ENCODE measurements around the gene TDRD3.
A peak's percentile ranks its signal among the peaks of the same experiment; 100 is the strongest.

TDRD3 gene

GRCh38 chr13:60575142-60575541 lies 178.1 kb downstream of the TDRD3 start:
- no peak for DNase-seq (ENCODE audit: low spot score)

DNA sequence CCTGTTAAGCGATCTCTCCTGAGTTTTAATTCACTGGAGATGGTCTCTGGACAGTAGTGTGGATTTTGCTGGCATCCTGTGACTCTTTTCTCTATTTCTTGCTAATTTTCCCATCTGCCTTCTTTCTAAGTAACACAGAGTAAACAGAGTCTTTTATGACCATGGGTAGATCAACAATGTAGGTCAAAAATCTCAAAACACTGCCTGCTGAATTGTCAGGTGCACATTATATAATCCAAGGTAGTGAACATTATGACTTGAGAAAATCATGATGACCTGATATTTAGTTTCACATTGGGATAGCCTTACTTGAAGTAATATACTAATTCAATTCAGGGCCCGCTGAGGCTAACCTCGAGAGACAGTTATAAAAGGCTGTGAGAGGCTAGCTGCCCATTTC lies 180.7 kb downstream of the TDRD3 start:
- no peak for DNase-seq (ENCODE audit: low spot score)

DNA sequence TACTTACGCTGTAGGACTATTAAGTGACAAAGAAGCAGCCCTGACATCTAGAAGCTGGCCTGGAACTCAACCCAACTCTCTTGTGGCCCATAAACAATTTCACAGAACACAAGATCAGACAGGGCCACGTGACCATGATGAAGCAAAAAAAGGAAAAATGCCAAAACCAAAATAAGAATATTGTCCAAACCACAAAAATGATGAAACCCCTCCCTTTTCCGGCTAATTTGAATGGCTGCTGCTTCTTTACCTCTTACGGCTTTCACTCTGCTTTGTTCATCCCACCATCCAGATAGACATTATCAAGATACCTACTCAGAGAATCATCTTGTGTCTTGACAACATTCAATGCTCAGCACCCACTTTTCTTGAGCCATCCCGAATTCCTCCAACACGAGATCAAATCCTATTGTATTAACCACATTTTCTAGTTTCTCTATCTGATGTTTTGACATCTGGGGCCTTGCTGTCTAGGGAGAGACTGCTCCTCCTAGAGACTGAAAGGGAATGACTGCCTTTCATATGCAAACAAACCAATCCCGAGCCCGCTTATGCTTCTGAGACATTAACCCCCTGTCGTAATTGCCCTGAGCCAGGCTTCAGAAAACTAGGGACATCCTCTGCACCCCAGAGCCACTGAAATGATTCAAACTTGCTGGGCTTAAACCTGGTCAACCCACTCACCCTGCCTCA lies 186.3 kb downstream of the TDRD3 start:
- DNase-seq (ENCODE audit: low spot score), result peak; percentile 60

GRCh38 chr13:60583911-60584753 lies 187.1 kb downstream of the TDRD3 start:
- DNase-seq (ENCODE audit: low spot score), result peak; percentile 14

DNA sequence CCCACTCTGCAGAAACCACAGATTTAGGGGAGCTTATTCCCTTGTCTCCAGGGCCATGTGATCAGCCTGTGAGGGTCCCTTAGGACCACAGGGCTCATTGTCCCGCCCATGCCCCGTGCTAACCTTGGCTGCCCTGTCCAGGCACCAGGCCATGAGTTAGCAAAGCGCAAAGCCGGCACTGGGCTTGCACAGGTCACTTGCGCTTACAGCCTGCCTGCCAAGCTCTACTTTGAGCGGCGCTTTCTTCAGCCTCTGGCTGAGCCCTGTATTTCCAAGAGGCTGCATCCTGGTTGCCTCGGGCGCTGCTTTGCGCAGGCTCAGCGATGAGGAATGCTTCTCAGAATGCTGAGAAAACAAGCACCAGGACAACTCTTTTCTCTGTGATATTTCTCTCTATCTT lies 188.0 kb downstream of the TDRD3 start:
- no peak for DNase-seq (ENCODE audit: low spot score)

- DNase-seq (ENCODE audit: low spot score), result peak; percentile 10
Measured at GRCh38 chr13:60590800-60591747, 194.1 kb downstream of the TDRD3 start.

- DNase-seq (ENCODE audit: low spot score), result no peak
Measured at GRCh38 chr13:60603049-60603448, 206.0 kb downstream of the TDRD3 start.

DNA sequence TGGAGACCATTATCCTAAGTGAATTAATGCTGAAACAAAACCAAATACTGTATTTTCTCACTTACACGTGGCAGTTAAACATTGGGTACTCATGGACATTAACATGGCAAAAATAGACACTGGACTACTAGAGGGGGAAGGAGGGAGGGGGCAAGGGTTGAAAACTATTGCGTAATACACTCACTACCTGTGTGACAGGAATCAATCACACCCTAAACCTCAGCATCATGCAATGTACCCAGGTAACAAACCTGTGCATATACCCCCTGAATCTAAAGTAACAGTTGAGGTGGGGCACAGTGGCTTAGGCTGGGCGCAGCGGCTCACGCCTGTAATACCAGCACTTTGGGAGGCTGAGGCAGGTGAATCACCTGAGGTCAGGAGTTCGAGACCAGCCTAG lies 207.0 kb downstream of the TDRD3 start:
- no peak for DNase-seq (ENCODE audit: low spot score)

DNA sequence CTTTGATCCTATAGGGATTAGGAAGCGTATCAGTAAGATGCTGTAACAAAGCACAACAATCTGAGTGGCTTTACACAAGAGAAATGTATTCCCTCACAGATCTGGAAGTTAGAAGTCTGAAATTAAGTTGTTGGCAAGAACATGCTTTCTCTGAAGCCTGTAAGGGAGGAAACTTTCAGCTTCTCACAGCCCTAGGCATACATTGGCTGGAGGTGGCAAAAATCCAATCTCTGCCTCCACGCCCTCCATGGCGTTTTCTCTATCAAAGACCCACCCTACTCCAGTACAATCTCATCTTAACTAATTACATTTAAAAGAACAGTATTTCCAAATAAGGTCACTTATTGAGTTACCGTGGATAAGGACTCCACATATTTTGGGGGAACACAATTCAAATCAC lies 211.9 kb downstream of the TDRD3 start:
- DNase-seq (ENCODE audit: low spot score), result no peak

- DNase-seq (ENCODE audit: low spot score), result no peak
Measured at GRCh38 chr13:60611523-60611922, 214.5 kb downstream of the TDRD3 start.

DNA sequence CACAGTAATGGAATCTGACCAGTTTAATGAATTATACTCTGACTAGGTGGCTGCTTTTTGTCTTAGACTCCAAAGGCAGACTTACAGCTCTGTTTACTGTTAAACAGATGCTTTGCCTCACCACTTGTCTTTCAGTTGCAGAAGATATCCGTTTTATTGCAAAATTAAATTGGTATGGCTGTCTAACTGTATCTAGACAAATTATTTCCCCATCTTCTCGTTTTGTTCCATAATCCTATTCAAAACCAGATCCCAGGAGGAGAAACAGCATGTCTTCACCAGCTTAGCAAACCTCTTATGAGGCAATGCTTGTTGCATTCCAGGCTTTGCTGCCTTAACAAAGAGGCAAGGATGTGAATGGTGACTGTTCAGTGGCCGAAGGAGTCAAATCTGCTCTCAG lies 215.6 kb downstream of the TDRD3 start:
- DNase-seq (ENCODE audit: low spot score), result no peak

DNA sequence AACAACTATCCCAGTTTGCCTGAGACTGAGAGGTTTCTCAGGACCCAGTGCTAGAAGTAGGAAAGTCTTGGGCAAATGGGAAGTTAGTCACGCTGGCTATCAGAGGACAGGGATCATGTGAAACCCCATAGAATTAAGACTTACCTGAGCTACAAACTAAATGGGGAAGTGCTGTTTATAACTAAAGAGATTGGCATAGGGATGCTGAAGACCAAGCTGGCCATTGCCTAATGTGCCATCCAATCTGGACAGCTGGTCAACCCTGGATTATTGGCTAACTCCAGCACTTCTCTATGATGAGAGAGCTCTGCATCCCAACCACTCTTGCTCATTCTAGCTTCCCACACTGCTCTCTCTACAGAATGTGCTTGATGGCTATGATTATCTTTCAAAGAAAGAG lies 216.1 kb downstream of the TDRD3 start:
- DNase-seq (ENCODE audit: low spot score), result no peak

DNA sequence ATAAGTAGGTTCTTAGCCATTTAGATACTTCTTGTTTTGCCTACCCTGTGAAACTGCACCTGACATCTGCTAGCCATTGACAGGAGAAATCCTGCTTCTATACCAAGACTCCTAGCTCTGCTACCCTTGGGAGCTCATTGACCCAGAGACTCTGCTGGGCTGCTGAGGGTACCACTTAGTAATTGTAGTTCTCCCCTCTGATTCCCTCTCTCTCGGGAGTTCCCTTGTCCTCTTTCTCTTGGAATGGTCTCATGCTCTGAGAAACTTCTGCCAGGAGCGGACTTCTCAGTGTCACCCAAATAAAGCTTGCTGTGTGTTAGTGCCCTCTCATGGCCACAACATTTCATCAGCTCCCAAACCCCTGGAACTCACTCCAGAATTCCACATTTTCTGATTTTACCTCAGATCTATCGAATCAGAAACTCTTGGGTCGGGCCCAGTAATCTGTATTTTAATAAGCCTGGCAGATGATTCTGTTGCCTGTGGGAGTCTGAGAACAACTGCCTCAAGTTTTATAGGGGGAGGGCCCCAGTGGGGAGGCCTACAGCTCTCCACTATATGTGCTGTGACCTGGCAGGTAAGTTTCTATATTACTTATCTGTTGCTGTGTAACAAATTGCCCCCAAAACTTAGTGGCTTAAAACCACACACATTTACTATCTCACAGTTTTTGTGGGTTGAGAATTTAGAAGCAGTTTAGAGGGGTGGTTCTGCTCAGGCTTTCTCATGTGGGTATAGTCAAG lies 221.1 kb downstream of the TDRD3 start:
- peak; percentile 6 for DNase-seq (ENCODE audit: low spot score)

GRCh38 chr13:60619461-60619860 lies 222.4 kb downstream of the TDRD3 start:
- DNase-seq (ENCODE audit: low spot score), result no peak

DNA sequence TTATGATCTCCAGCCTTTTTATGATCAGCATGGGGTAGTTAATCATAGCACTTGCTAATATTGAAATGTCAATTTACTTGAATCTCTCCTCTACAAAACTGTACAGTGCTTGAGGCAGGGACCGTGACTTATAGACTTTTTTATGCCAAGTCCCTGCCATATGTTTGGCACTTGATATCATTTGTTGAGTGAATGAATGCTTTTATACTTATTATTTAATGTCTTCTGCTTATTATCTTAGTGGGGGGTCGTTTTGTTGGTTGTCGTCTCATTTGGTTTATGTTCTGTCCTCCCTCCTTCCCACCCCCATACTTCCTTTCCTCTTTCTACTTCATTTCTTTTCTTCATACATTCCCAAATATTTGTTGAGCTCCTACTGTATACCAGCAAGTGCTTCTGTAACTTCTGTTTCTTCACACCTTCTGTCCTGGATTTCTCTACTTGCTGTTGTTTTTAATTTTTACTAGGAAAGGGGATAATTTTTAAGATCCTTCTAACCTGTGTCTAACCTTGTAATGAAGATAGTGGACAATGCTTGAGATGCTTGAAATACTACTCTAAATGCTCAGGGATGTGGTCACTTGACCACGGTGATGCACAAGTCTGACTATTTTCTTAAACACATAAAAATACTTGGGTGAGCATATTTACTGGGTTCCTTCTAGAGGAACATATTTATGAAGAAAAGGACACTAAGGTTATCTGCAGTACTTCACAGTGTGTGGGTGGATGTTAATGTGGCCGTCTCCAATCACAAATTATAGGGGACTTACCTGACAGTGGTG lies 223.8 kb downstream of the TDRD3 start:
- no peak for DNase-seq (ENCODE audit: low spot score)

DNA sequence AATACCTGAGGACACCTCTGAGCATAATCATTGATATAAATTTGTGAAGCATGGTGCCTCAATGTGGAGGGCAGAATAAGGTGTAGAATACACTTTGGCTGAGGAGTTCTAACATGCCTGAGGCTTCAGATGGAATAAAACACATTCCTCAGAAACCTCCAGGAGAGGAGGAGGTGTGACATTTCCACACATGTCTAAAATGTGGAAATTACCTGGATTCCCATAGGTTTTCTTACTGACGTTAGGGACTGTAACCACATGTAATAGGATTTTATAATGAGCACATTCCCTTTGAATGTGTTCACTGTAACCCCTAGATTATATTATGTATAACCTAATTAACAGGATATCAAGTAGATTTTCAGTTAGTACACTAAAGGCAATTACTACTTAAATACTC lies 226.1 kb downstream of the TDRD3 start:
- no peak for DNase-seq (ENCODE audit: low spot score)

Data from hepatic stellate cell (primary cell).